ENCODE data around the gene C9orf40.

DNA sequence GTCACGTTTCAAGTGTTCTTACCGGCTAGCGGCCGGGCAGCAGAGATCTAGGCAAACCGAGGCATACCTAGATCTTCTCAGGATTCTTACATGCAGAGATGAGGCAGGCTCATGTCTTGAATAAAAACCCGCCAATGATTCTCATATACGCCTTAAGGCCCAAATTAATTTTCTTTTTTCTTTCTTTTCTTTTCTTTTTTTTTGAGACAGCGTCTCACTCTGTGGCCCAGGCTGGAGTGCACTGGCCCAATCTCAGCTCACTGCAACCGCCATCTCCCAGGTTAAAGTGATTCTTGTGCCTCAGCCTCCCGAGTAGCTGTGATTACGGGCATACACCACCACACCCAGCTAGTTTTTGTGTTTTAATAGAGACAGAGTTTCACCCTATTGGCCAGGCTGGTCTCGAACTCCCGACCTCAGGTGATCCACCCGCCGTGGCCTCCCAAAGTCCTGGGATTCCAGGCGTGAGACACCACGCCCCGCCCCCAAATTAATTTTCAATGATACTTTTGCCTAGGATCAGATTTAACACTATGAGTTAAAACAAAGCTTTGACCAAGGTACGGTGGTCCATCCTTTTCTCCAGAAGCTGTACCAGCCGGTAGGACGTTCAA, 1.5 kb downstream of the C9orf40 start:
- no peak for TF ChIP-seq POLR2A (IDR thresholded peaks at IDR 0.05; ENCODE audit: low read depth, low read length)
- TF ChIP-seq POLR2AphosphoS5 (IDR thresholded peaks at IDR 0.05; ENCODE audit: low read depth, low read length) = no peak
- TF ChIP-seq TAF1 (IDR thresholded peaks at IDR 0.05; ENCODE audit: low read depth, low read length) = no peak
- no peak for TF ChIP-seq SPI1 (IDR thresholded peaks at IDR 0.05; ENCODE audit: low read depth, low read length)
- TF ChIP-seq PAX5 (IDR thresholded peaks at IDR 0.05; ENCODE audit: insufficient read depth, low read length, severe bottlenecking) = no peak
- no peak for TF ChIP-seq POU2F2 (IDR thresholded peaks at IDR 0.05; ENCODE audit: low read depth, low read length)

All from GM12891 (cell line).